NCI-H2171 treated with DMSO at 0.1 percent for 48 hours (cell line): ENCODE results near the gene SAV1.
A peak's percentile ranks its signal among the peaks of the same experiment; 100 is the strongest.
"Not testable (repeated sequence)": the region's sequence is repeated elsewhere in the genome, so short reads cannot be mapped to it uniquely, and the experiment has no call there.

Experiments used
- DNase-seq: peaks from one replicate; lab custom pipeline; 2025; lab: John Stamatoyannopoulos, UW

SAV1 gene

GRCh38 chr14:50667996-50668825 lies at the start of gene SAV1:
SAV1 (minus strand) TSS chr14:50668306; CDS start chr14:50667967, 339 bp downstream.
- peak; percentile 88 for DNase-seq

- peak; percentile 57 for DNase-seq
Observed at GRCh38 chr14:50717811-50718210, 49.7 kb upstream of the SAV1 start.

DNA sequence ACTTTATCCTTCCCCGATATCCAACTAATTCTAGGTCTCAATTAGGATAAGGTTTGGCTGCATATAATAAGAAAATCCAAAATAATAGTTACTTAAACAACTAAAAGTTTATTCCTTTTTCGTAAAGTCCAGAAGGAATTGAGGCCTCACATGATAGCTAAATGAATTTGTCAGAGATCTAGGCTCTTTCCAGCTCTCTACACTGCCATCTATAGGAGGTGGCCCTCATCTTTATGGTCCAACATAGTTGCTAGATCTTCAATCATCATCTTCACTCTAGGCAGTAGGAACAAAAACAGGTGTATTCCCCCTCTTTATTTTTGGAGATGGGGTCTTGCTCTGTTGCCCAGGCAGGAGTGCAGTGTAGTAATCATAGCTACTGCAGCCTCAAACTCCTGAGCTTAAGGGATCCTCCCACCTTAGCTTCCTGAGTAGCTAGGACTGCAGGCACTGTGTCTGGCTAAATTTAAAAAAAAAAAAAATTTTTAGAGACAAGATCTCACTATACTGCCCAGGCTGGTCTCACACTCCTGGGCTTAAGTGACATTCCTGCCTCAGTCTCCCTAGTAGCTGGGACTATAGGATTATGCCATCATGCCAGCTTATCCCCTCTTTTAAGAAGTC lies 46.5 kb upstream of the SAV1 start:
- peak; percentile 19 for DNase-seq

GRCh38 chr14:50711043-50711442 lies 42.9 kb upstream of the SAV1 start:
- no peak for DNase-seq

GRCh38 chr14:50705026-50705593 lies 37.0 kb upstream of the SAV1 start:
- no peak for DNase-seq

DNA sequence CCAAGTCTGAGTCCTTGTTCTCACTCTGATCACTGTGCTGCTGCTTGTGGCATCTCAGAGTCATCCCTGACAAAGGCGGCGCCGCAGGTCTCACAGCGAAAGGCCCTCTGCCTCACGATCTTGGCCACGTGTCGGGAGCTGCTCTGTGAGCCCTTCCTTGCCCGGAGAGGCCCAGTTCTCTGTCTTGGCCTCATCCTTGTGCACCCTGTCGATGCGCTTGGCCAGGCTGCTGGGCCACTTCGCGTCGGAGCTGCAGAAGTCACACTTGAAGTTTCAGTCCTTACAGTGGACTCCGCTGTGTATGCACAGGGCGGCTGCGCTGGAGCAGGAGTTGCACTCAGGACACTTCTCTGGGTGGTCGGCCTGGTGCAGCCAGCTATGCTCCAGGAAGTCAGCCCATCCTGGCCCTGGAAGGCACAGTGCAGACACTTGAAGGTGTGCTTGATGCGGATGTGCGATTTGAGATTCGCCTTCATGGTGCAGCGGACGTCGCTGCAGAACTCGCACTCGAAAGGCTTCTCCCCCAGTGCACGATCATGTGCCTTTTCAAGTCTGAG lies 36.4 kb upstream of the SAV1 start:
- no peak for DNase-seq

GRCh38 chr14:50697659-50698290 lies 29.7 kb upstream of the SAV1 start:
- no peak for DNase-seq

- not testable (repeated sequence) for DNase-seq
Observed at GRCh38 chr14:50694260-50694659, 26.2 kb upstream of the SAV1 start.

DNA sequence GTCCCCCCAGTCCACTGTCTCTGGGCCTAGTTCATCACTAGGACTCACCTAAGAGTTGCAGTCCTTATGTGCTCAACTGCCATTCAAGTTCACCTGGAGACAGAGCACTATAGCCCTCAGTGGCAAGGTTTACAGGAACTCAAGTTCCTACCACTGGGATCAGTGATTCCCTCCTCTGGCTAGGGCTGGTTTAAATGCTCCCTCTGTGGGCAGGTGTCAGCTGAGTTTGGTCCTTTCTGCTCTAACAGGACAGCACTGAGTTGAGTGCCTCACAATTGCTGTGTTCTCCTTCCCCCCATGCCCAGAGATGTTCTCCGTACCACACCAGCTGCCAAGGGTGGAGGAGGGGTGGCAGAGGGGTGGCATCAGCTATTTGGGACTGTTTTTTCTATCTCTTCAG lies 20.8 kb upstream of the SAV1 start:
- DNase-seq, result no peak

DNA sequence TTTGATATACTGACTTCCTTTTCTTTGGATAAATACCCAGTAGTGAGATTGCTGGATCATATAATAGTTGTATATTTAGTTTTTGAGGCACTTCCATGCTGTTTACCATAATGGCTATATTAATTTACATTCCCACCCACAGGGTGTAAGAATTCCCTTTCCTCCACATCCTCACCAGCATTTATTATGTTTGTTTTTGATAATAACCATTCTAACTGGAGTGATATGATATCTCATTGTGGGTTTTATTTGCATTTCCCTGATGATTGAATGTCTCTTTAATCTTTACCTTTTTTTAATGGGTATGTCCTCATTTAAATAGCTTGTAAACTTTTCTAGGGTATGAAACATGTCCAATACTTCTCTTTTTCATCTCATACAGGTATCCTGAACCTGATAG lies 11.6 kb upstream of the SAV1 start:
- no peak for DNase-seq

GRCh38 chr14:50678163-50678562 lies 10.1 kb upstream of the SAV1 start:
- DNase-seq, result no peak

DNA sequence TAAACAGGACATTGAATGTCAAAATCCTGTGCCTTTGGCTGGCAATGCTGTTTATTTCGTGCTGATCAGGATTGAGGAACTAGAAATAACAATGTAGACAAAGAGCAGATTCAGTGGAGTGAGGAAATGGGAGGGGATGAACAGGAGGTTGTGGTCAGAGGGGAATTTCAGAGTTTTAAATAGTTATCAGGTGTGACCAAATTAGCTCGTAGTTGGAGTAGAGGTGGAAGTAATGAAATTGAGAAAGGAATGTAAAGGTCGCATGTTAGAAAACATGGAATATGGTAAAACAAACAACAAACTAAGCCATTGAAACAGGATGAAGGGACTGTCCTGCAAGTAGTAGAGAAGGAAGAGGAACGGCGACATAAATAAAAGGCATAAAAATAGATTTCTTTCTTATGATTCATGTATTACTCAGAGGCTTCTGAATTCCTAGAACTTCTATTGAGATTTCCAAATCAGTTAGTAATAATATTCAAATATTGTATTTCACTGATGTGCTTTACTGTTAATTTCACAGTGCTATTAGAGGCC lies 9.5 kb upstream of the SAV1 start:
- no peak for DNase-seq

GRCh38 chr14:50676814-50677516 lies 8.9 kb upstream of the SAV1 start:
- DNase-seq, result no peak

- no peak for DNase-seq
Observed at GRCh38 chr14:50675597-50675996, 7.5 kb upstream of the SAV1 start.

DNA sequence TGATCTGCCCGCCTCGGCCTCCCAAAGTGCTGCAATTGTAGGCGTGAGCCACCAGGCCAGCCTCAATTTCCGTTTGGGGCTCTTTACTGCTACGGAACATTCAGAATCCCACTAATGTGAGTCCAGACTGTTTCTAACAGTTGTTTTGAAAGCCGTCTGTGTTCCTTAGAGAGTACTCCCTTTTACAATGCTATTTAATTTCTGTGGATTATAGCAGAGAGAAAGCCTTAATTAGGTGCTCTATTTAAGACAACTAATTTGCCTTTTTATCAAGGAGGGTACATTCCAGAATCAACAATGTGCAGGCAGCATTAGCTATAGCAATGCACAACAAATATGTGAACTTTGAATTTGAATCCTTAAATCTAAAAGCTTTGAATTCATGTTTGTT lies 2.8 kb upstream of the SAV1 start:
- DNase-seq, result no peak

DNA sequence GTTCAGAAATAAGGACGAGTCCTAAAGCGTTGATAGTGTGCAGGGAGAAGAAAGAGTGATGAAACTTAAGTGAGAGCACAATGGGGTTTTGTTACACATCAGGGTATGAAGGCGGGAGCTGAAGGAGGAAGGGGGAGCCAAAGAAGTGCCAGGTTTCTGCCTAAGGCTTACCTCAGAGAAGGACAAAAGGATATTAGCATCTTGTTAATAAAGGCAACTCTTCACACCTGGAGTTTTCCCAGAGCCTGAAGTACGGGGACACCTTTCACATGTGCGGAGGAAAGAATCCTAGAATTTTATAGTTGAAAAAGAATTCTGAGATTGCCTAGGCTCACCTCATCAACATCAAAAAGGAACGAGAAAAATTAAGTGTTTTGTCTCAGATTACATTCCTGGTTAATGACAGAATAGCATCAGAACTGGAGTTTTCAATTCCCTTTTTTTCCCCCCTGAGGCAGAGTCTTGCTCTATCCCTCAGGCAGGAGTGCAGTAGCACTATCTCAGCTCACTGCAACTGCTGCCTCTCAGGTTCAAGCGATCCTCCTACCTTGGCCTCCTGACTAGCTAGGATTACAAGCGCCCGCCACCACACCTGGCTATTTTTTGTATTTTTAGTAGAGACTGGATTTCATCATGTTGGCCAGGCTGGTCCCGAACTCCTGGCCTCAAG lies 2.2 kb upstream of the SAV1 start:
- DNase-seq, result no peak

- no peak for DNase-seq
Observed at GRCh38 chr14:50669441-50669986, 1.4 kb upstream of the SAV1 start.

DNA sequence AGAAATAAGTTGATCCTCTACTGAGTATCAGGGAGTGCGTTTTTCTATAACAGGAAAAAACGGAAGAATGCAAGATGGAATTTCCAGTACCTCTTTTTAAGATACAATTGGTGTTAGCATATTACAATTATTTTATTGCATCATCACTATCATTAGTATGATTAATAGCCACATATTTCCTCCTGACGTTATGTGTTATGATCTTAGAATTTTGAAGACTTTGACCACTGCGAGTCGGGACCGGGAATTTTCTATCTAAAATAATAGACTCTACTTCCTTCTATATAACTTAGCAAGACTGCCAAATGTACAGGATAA lies 679 bp upstream of the SAV1 start:
- no peak for DNase-seq

- peak; percentile 71 for DNase-seq
Observed at GRCh38 chr14:50667684-50667995, 466 bp downstream of the SAV1 start.

GRCh38 chr14:50666772-50667683 lies 1.1 kb downstream of the SAV1 start:
- peak; percentile 45 for DNase-seq
